Endothelial cell of umbilical vein (primary cell): ENCODE measurements around the gene NPDC1. TPM values are rescaled to one million over a fixed set of nuclear protein-coding genes. Genes with fewer than 3 reads are reported as not detected.

Experiments used
- BruUV-seq: library from RNA; stranded (reverse); fragments of 400-500 nt; replicated peaks from 2 replicates; lab custom pipeline; 2021; lab: Mats Ljungman, UMichigan
- CTCF ChIA-PET: fragments of 300-600, 350-600 bp; sonication (Branson Sonifier 250); formaldehyde crosslinking; loops from one replicate; lab custom pipeline; 2021; ENCODE audit warnings: antibody characterized with exemption, inconsistent platforms; lab: Charles Lee
- POLR2A ChIA-PET: fragments of 300-600, 350-600 bp; sonication (Branson Sonifier 250); formaldehyde crosslinking; loops from one replicate; lab custom pipeline; 2021; ENCODE audit warnings: antibody characterized with exemption, inconsistent platforms; lab: Charles Lee
- DNase-seq: peaks from one replicate; pipeline ENCODE4 v3.0.0-alpha.2; 2011; ENCODE audit warnings: low read depth, low spot score
- FAIRE-seq: peaks from 2 replicates; lab custom pipeline; 2011; peaks lifted over from hg19 to GRCh38; lab: Jason Lieb, UNC
- H2AFZ ChIP-seq: 2 replicates; pipeline ENCODE4 v1.6.0; 2012; ENCODE audit warnings: low read depth, low read length, control low read depth, inconsistent platforms
- H3K27ac ChIP-seq: 2 replicates; pipeline ENCODE4 v1.5.1; 2011; ENCODE audit warnings: low read depth, mild to moderate bottlenecking, control low read depth, low read length, moderate library complexity; ENCODE audit not compliant: insufficient read depth
- H3K27me3 ChIP-seq, 2 experiments: 2 replicates each; pipeline versions ENCODE4 v1.6.0 to v1.6.1; 2011; ENCODE audit warnings: low read length in 2 of 2, mixed read lengths in 1 of 2; ENCODE audit not compliant: control insufficient read depth in 2 of 2, insufficient read depth in 2 of 2
- H3K36me3 ChIP-seq, 2 experiments: 2 replicates in 1 of 2; 3 replicates in 1 of 2; pipeline ENCODE4 v1.5.1; 2011; ENCODE audit warnings: low read length in 2 of 2, mild to moderate bottlenecking in 1 of 2, moderate library complexity in 1 of 2; ENCODE audit not compliant: control insufficient read depth in 2 of 2, insufficient read depth in 2 of 2; ENCODE audit errors: extremely low read depth in 1 of 2
- H3K4me1 ChIP-seq: 3 replicates; pipeline ENCODE4 v1.5.1; 2011; ENCODE audit warnings: mild to moderate bottlenecking, low read length; ENCODE audit not compliant: control insufficient read depth, insufficient read depth; ENCODE audit errors: extremely low read depth
- H3K4me2 ChIP-seq: 2 replicates; pipeline ENCODE4 v1.6.1; 2011; ENCODE audit warnings: low read length, control low read depth, mixed read lengths; ENCODE audit not compliant: insufficient read depth
- H3K4me3 ChIP-seq, 3 experiments: fragments of 200-600 bp in 1 of 3; sonication (generic), shearing (Covaris generic) in 1 of 3; replicated peaks in 1 of 3; 2 replicates each; pipeline ENCODE4 v1.5.1; 2011 to 2016; ENCODE audit warnings: control low read depth in 3 of 3, low read length in 3 of 3, mild to moderate bottlenecking in 2 of 3, inconsistent platforms in 1 of 3, low read depth in 1 of 3, moderate library complexity in 1 of 3; ENCODE audit not compliant: insufficient read depth in 1 of 3
- H3K79me2 ChIP-seq: 2 replicates; pipeline ENCODE4 v1.6.0; 2012; ENCODE audit warnings: low read length, inconsistent platforms; ENCODE audit not compliant: control insufficient read depth, insufficient read depth
- H3K9ac ChIP-seq: replicated peaks from 2 replicates; pipeline ENCODE3; 2011; ENCODE audit warnings: low read length, control low read depth; ENCODE audit not compliant: insufficient read depth; ENCODE audit errors: extremely low read depth
- H3K9me1 ChIP-seq: replicated peaks from 3 replicates; pipeline ENCODE4 v1.6.0; 2011; ENCODE audit warnings: mild to moderate bottlenecking, low read length; ENCODE audit not compliant: control insufficient read depth, insufficient read depth; ENCODE audit errors: extremely low read depth
- H3K9me3 ChIP-seq: replicated peaks from 2 replicates; pipeline ENCODE4 v1.5.1; 2012; ENCODE audit warnings: low read length, inconsistent platforms; ENCODE audit not compliant: control insufficient read depth, insufficient read depth
- H4K20me1 ChIP-seq: replicated peaks from 2 replicates; pipeline ENCODE3; 2011; ENCODE audit warnings: mild to moderate bottlenecking, low read length; ENCODE audit not compliant: control insufficient read depth, insufficient read depth; ENCODE audit errors: extremely low read depth
- EZH2 ChIP-seq: IDR thresholded peaks from 2 replicates; pipeline ENCODE4 v1.6.1; 2012; ENCODE audit warnings: borderline replicate concordance, low read depth, mild to moderate bottlenecking, moderate library complexity, low read length, inconsistent platforms; ENCODE audit not compliant: severe bottlenecking
- FOS ChIP-seq: IDR thresholded peaks from 2 replicates; pipeline ENCODE4 v1.6.1; 2011; ENCODE audit warnings: mild to moderate bottlenecking, low read length, moderate library complexity, borderline replicate concordance; ENCODE audit not compliant: insufficient read depth
- GATA2 ChIP-seq: IDR thresholded peaks from 2 replicates; pipeline ENCODE4 v1.7.0; 2011; ENCODE audit warnings: low read depth, mild to moderate bottlenecking, moderate library complexity, mixed read lengths, low read length; ENCODE audit not compliant: insufficient read length, insufficient read depth
- JUN ChIP-seq: IDR thresholded peaks from 2 replicates; pipeline ENCODE4 v1.6.1; 2011; ENCODE audit warnings: borderline replicate concordance, low read depth; ENCODE audit not compliant: insufficient read length, insufficient read depth
- MYC ChIP-seq: IDR thresholded peaks from one replicate; pipeline ENCODE4 v1.6.1; 2011; ENCODE audit warnings: mild to moderate bottlenecking, low read depth, low read length
- POLR2A ChIP-seq: IDR thresholded peaks from 2 replicates; pipeline ENCODE4 v1.6.1; 2012; ENCODE audit warnings: low read depth, mild to moderate bottlenecking, control low read depth, low read length
- POLR2AphosphoS5 ChIP-seq: IDR thresholded peaks from 2 replicates; pipeline ENCODE4 v1.6.1; 2012; ENCODE audit warnings: low read depth, mild to moderate bottlenecking, control low read depth, low read length, moderate library complexity; ENCODE audit not compliant: insufficient read depth
- dilution Hi-C: fragments of 300-500 bp; cut with MboI; formaldehyde crosslinking; loops from one replicate; pipeline ENCODE4 v1.15.0; 2019; ENCODE audit warnings: low sequenced_read_pairs; ENCODE audit not compliant: extremely low pct_ligation_motif_present
- intact Hi-C: fragments of 100-400 bp; cut with micrococcal nuclease; formaldehyde crosslinking; loops from one replicate; pipeline ENCODE4 v1.10.0; 2022
- polyA plus RNA-seq, 4 experiments: library from polyadenylated mRNA; depleted of rRNA in 3 of 4; stranded (reverse) in 3 of 4; unstranded in 1 of 4; fragments of >200 nt; gene quantifications; 2 replicates each; pipeline versions ENCODE4 v1.2.1 to v1.2.3, GENCODE V29; 2011 to 2012; ENCODE audit warnings: missing spikeins in 1 of 4
- total RNA-seq: library from RNA; stranded (reverse); gene quantifications from 2 replicates; pipeline ENCODE4 v1.2.3, GENCODE V29; 2021
- TF ChIP-seq, protein P1 (sequence below), 2 donors: IDR thresholded peaks; 1 replicate in 1 of 2; 2 replicates in 1 of 2; pipeline ENCODE4 v1.5.1; 2011; ENCODE audit warnings: low read length in 2 of 2, mild to moderate bottlenecking in 2 of 2, moderate library complexity in 2 of 2, control low read depth in 1 of 2, inconsistent platforms in 1 of 2, low read depth in 1 of 2; ENCODE audit not compliant: insufficient read depth in 1 of 2; ENCODE audit errors: extremely low read depth in 1 of 2
- TF ChIP-seq, protein P2 (sequence below): IDR thresholded peaks from 2 replicates; pipeline ENCODE4 v1.6.1; 2011; ENCODE audit not compliant: insufficient read depth, insufficient read length

The NPDC1 gene
- total and polyA plus RNA-seq, 2 donors (not counting 3 experiments of a cell fraction or from before 2014, with no cell fraction given) = 115 to 181 TPM

DNA sequence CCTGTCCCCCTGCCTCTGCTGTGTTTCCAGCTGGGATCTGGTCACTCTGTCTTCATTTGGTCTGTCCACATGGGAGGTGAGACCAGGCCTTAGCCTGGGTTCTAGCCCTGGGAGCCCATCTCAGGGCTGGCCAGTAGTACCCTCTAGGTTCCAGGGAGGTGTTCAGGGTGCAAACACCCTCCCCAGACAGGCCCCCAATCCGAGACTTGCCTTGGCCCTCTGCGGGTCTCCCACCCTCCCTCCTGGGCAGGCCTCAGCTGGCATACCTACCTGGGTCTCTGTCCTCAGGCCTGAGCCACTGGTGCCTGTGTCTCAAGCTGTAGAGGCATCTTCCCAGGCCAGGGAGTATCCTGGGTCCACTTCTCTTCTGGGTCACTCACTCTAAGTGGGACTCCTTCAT is 25.3 kb upstream of the NPDC1 start:
- ChIA-PET CTCF (interaction anchor here (1.0 to 8.0 kb wide), 5 partner anchors 15 to 156 kb away, joined by 3 to 152 read pairs (median 8); partner anchors contain the start of genes ABCA2, MAN1B1, NPDC1 and RNF224), POLR2A (no interaction called here)
- Histone ChIP-seq H3K4me2 (no peak overlapping the region), H3K27ac (no peak overlapping the region), H3K4me1 (peaks cover 11% of the 10 kb centered on the region), H3K27me3 (no peaks in the 10 kb centered on the region), H3K9me3 (no peaks in the 10 kb centered on the region), H3K4me3 (no peak overlapping the region), H3K9me1 (no peaks in the 10 kb centered on the region), H3K36me3 (no peaks in the 10 kb centered on the region), H3K79me2 (peaks cover 9% of the 10 kb centered on the region), H4K20me1 (no peaks in the 10 kb centered on the region), H2AFZ (peak overlapping the region; percentile 53), H3K9ac (no peak overlapping the region)
- no TSS peak for BruUV-seq
- intact Hi-C loops (no loop called here), dilution Hi-C loops (no loop called here)
- FAIRE-seq = no peak
- TF ChIP-seq EZH2 (no peak), MYC (no peak), JUN (no peak)
- no peak for DNase-seq

DNA sequence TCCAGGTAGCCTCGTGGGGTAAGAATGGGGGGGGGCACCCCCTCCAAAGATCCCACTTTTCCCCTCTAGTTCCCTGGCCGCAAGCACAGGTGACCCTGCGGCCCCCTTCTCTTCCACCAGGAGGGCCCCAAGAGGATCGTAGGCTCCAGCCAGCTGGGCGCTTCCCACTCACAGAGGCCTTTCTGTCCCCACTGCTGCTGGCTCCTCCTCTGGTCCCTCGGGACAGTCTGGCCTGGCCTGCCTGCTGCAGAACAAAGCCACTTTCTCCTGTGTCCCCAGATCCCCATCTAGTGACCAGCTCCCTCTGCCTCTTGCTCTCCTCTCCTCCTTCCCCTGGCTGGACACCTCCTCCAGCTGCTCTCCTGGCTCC is 24.9 kb upstream of the NPDC1 start:
- intact Hi-C loops = no loop called here
- no peaks in the 10 kb centered on the region for H3K27me3 ChIP-seq
- TF ChIP-seq, protein P1, sequence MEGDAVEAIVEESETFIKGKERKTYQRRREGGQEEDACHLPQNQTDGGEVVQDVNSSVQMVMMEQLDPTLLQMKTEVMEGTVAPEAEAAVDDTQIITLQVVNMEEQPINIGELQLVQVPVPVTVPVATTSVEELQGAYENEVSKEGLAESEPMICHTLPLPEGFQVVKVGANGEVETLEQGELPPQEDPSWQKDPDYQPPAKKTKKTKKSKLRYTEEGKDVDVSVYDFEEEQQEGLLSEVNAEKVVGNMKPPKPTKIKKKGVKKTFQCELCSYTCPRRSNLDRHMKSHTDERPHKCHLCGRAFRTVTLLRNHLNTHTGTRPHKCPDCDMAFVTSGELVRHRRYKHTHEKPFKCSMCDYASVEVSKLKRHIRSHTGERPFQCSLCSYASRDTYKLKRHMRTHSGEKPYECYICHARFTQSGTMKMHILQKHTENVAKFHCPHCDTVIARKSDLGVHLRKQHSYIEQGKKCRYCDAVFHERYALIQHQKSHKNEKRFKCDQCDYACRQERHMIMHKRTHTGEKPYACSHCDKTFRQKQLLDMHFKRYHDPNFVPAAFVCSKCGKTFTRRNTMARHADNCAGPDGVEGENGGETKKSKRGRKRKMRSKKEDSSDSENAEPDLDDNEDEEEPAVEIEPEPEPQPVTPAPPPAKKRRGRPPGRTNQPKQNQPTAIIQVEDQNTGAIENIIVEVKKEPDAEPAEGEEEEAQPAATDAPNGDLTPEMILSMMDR (IDR thresholded peaks at IDR 0.05; ENCODE audit: extremely low read depth in 1 of 2, insufficient read depth in 1 of 2, low read depth in 1 of 2, low read length in 2 of 2) = no peak
- TF ChIP-seq FOS = no peak
- no peak for TF ChIP-seq MYC
- no peak for TF ChIP-seq POLR2AphosphoS5
- TF ChIP-seq EZH2 = no peak
- TF ChIP-seq, protein P2, sequence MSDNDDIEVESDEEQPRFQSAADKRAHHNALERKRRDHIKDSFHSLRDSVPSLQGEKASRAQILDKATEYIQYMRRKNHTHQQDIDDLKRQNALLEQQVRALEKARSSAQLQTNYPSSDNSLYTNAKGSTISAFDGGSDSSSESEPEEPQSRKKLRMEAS = no peak
- TF ChIP-seq JUN = no peak
- no peak for TF ChIP-seq POLR2A
- no peak for TF ChIP-seq GATA2
- H3K4me2 ChIP-seq = peak overlapping the region; percentile 69
- no TSS peak for BruUV-seq
- H3K4me3 ChIP-seq = peak overlapping the region; percentile 37 to 49 (median 39)
- DNase-seq (no peak), FAIRE-seq (no peak)
- POLR2A ChIA-PET = interaction anchor here (0.9 kb wide), 1 partner anchor 16 kb away, joined by 4 read pairs; the partner anchor contains the start of gene MAN1B1
- peak overlapping the region; percentile 53 for H2AFZ ChIP-seq
- H3K36me3 ChIP-seq = no peaks in the 10 kb centered on the region
- H3K9me3 ChIP-seq = no peaks in the 10 kb centered on the region
- CTCF ChIA-PET = interaction anchor here (0.8 to 8.0 kb wide), 7 partner anchors 16 to 156 kb away, joined by 3 to 152 read pairs (median 5); partner anchors contain the start of genes ABCA2, MAN1B1, NPDC1 and RNF224
- no peaks in the 10 kb centered on the region for H3K9me1 ChIP-seq
- H3K9ac ChIP-seq = no peak overlapping the region
- no peak overlapping the region for H3K27ac ChIP-seq
- dilution Hi-C loops = no loop called here
- no peaks in the 10 kb centered on the region for H4K20me1 ChIP-seq
- peaks cover 9% of the 10 kb centered on the region for H3K79me2 ChIP-seq
- H3K4me1 ChIP-seq = peaks cover 11% of the 10 kb centered on the region
